SH-SY5Y (cell line): ENCODE results near the gene AP1B1.

ENCODE experiments used
- GATA2 ChIP-seq: IDR thresholded peaks from 2 replicates; pipeline ENCODE4 v1.6.1; 2011; ENCODE audit warnings: mild to moderate bottlenecking, low read depth, low read length
- GATA3 ChIP-seq: IDR thresholded peaks from 2 replicates; pipeline ENCODE4 v1.6.1; 2011; ENCODE audit warnings: low read depth, mild to moderate bottlenecking, low read length, moderate library complexity

DNA sequence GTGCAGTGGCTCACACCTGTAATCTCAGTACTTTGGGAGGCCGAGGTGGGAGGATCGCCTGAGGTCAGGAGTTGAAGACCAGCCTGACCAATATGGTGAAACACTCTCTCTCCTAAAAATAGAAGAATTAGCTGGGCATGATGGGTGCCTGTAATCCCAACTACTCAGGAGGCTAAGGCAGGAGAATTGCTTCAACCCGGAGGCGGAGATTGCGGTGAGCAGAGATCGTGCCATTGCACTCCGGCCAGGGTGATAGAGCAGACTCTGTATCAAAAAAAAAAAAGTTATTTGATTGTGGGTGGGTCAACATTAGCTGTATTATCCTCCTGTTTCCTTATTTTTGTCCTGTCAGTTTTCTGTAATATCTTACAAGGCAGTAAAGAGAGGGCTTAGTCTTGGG, 38.1 kb upstream of the AP1B1 start:
- no peak for TF ChIP-seq GATA2
- no peak for TF ChIP-seq GATA3
